Left lung (tissue), 10 donors: ENCODE data around the gene HOTAIR. TPM values are rescaled to one million over a fixed set of nuclear protein-coding genes. Genes with fewer than 3 reads are reported as not detected.

Source experiments
- ATAC-seq: fragments of 200-7000 bp; cut with Tn5 transposase; one replicate; pipeline ENCODE4 v1.9.1; 2020; ENCODE audit warnings: moderate library complexity
- DNase-seq, 4 donors: peaks; one replicate each; pipeline ENCODE4 v3.0.0-alpha.2; 2013 to 2020
- H3K27ac ChIP-seq, 2 donors: fragments of 200-600 bp; sonication (generic) in 1 of 2; one replicate each; pipeline versions ENCODE4 v1.5.0 to v1.8.0; 2020 to 2021
- H3K27me3 ChIP-seq, 2 donors: fragments of 200-600 bp; sonication (generic) in 1 of 2; one replicate each; pipeline versions ENCODE4 v1.5.0 to v1.8.0; 2020 to 2021
- H3K36me3 ChIP-seq, 2 donors: fragments of 200-600 bp; sonication (generic) in 1 of 2; one replicate each; pipeline versions ENCODE4 v1.5.0 to v1.8.0; 2020 to 2021
- H3K4me1 ChIP-seq, 2 donors: fragments of 200-600 bp; one replicate each; pipeline ENCODE4 v1.8.0; 2021
- H3K4me3 ChIP-seq, 2 donors: fragments of 200-600 bp; sonication (generic) in 1 of 2; one replicate each; pipeline versions ENCODE4 v1.5.0 to v1.8.0; 2020 to 2021; ENCODE audit warnings: mild to moderate bottlenecking in 1 of 2
- H3K9me3 ChIP-seq, 2 donors: fragments of 200-600 bp; sonication (generic) in 1 of 2; one replicate each; pipeline versions ENCODE4 v1.5.0 to v1.8.0; 2020 to 2021
- CTCF ChIP-seq, 2 donors: fragments of 200-600 bp; sonication (generic) in 1 of 2; IDR thresholded peaks; one replicate each; pipeline versions ENCODE4 v1.5.0 to v1.8.0; 2021; ENCODE audit warnings: antibody characterized with exemption in 2 of 2
- intact Hi-C, 2 donors: fragments of 100-400 bp; cut with DNase I; formaldehyde crosslinking; loops; one replicate each; pipeline versions ENCODE4 v1.11.2 to v1.14.2; 2022
- polyA plus RNA-seq, 6 donors: library from polyadenylated mRNA; unstranded; fragments of 120-200 nt; gene quantifications; one replicate each; pipeline ENCODE4 v1.2.1, GENCODE V29; 2013; ENCODE audit not compliant: insufficient read length in 6 of 6
- total RNA-seq, 2 donors: library from RNA; stranded (reverse); fragmentation: NEBNext Ultra II Directional; extraction: Animal tissue kit (Norgen Biotek cat#: 25700); gene quantifications; one replicate each; pipeline ENCODE4 v1.2.1, GENCODE V29; 2021
- donor health status: DM: no; HTN: yes; CAD: no.
- donor health status: DM: no; HTN: no; CAD: no.

Gene HOTAIR
- total and polyA plus RNA-seq, 8 donors, result not detected

- H3K27ac ChIP-seq, result no peak within 1 kb of the TSS
- no peak within 1 kb of the TSS for H3K4me3 ChIP-seq
- H3K27me3 ChIP-seq, result peaks cover 98 to 100% of the 10 kb centered on the region in 2 donors
- H3K36me3 ChIP-seq, result no peaks in the 10 kb centered on the region
- H3K9me3 ChIP-seq, result no peaks in the 10 kb centered on the region
- no peak for TF ChIP-seq CTCF (IDR thresholded peaks at IDR 0.05)
- ATAC-seq (no peak), DNase-seq (peak in 3 of 4 donors; percentile 36 to 72 (median 70))
- intact Hi-C loops, result no loop called here
- H3K4me1 ChIP-seq, result no peaks in the 10 kb centered on the region
These were observed 36.2 kb downstream of the HOTAIR start, which contains the start of gene HOXC13 for GRCh38 chr12:53938326-53939140. Gene HOXC13, plus strand, starts transcription at chr12:53938831. Its CDS starts 76 bp downstream, at chr12:53938907.

DNA sequence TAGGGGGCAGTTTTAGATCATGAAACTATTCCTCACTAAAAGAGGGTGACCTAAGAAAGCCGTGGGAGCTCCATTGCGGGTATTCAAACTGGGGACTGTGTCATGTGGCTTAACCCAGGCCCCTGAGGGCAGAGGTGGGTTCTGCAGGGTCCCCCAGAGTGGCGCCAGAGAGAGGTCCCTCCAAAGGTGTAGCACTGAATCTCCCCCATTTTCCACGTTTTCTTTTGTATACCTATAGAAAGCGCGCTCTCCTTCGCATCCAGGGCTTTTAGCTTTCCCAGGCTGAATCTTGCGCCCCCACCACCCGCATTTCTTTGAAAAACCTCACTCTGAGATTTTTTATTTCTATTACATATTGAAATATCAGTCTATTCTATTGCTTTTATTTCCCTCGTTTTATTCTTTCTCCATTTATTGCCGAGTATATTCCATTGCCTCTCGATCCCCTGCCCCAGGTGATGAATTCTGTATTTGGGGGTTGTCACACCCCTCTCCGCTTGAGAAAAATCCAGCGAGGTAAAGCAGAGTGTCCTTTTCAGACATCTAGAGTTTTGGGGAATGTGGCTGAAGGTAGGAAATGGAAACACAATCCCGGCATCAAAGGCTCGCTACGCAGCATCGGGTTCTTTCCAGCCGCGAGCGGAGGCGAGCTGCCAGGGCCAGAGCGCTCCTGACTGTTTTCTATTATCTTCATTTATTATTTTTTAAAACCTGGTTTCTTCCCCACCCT lies 37.0 kb downstream of the HOTAIR start:
- Histone ChIP-seq H3K4me3 (no peak overlapping the region), H3K9me3 (no peaks in the 10 kb centered on the region), H3K4me1 (no peaks in the 10 kb centered on the region), H3K27me3 (peaks cover 98 to 100% of the 10 kb centered on the region in 2 donors), H3K36me3 (no peaks in the 10 kb centered on the region), H3K27ac (no peak overlapping the region)
- DNase-seq, result no peak
- no peak for TF ChIP-seq CTCF (IDR thresholded peaks at IDR 0.05)
- no peak for ATAC-seq
- intact Hi-C loops, result no loop called here

GRCh38 chr12:53937099-53937498 lies 37.7 kb downstream of the HOTAIR start:
- intact Hi-C loops, result no loop called here
- H3K27me3 ChIP-seq, result peaks cover 99 to 100% of the 10 kb centered on the region in 2 donors

GRCh38 chr12:53935383-53936341 lies 39.1 kb downstream of the HOTAIR start:
- DNase-seq, result no peak

More at GRCh38 chr12:53937099-53937498, 37.7 kb downstream of the HOTAIR start:
- DNase-seq, result no peak
- TF ChIP-seq CTCF (IDR thresholded peaks at IDR 0.05), result no peak
- Histone ChIP-seq H3K36me3 (no peaks in the 10 kb centered on the region), H3K4me3 (no peak overlapping the region), H3K4me1 (no peaks in the 10 kb centered on the region), H3K9me3 (no peaks in the 10 kb centered on the region), H3K27ac (no peak overlapping the region)
- ATAC-seq, result no peak

More at GRCh38 chr12:53935383-53936341, 39.1 kb downstream of the HOTAIR start:
- TF ChIP-seq CTCF (IDR thresholded peaks at IDR 0.05), result no peak
- H3K27me3 ChIP-seq, result peaks cover 100% of the 10 kb centered on the region in 2 donors
- no peaks in the 10 kb centered on the region for H3K9me3 ChIP-seq
- ATAC-seq, result no peak
- intact Hi-C loops, result no loop called here
- no peak overlapping the region for H3K27ac ChIP-seq
- H3K4me1 ChIP-seq, result no peaks in the 10 kb centered on the region
- no peak overlapping the region for H3K4me3 ChIP-seq
- no peaks in the 10 kb centered on the region for H3K36me3 ChIP-seq
